GM12875 (cell line): Measurements from ENCODE around the gene EZR.

Experiments
- H3K4me3 ChIP-seq: one replicate; pipeline ENCODE4 v1.5.1; 2011; ENCODE audit warnings: low read depth, low read length, control low read depth
- TF ChIP-seq, protein P1 (sequence below): IDR thresholded peaks from 2 replicates; pipeline ENCODE4 v1.5.1; 2011; ENCODE audit warnings: low read depth, mild to moderate bottlenecking, control low read depth, inconsistent platforms, low read length, moderate library complexity, borderline replicate concordance; ENCODE audit not compliant: insufficient read depth

Gene EZR

DNA sequence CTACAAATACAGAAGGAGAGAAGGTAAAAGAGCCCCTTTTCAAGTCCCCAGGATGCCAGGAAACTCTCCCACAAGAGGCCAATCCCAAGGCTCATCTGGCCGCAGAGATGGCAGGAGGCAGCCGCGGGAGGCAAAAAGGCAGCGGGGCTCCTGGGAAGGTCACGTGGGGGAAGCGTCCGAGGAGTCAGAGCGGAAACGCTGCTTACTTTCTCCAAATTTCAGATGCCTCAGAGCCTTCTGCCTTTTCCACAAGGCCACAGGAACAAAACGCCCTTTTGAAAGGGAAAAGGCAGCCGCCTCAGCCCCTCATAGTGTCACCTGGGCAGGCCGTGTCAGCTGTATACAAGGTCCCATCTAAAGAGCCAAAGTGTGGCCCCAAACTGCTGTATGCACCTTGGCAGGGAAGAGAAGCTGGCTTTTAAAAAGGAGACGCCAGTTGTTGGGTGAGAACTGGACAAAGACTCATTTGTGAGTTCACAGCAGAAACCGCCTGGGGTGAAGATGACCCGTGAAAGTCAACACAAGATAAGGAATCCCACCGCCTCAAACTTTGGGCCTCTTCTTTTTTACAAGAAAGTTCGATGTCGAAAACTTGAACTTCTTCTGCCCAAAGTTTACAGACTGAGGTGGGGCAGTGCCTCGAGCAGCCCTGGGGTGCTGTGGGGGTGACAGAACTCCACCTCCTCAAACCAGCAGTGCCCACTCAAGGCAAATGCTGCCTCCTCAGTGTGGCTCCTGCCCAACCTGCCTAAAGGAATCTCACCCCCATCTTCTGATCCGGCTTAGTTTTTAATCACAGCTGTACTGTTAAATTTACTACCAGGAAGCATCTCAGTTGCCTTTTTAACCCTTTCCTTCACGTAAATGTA, 45.4 kb downstream of the EZR start:
- H3K4me3 ChIP-seq, result no peak overlapping the region
- TF ChIP-seq, protein P1, sequence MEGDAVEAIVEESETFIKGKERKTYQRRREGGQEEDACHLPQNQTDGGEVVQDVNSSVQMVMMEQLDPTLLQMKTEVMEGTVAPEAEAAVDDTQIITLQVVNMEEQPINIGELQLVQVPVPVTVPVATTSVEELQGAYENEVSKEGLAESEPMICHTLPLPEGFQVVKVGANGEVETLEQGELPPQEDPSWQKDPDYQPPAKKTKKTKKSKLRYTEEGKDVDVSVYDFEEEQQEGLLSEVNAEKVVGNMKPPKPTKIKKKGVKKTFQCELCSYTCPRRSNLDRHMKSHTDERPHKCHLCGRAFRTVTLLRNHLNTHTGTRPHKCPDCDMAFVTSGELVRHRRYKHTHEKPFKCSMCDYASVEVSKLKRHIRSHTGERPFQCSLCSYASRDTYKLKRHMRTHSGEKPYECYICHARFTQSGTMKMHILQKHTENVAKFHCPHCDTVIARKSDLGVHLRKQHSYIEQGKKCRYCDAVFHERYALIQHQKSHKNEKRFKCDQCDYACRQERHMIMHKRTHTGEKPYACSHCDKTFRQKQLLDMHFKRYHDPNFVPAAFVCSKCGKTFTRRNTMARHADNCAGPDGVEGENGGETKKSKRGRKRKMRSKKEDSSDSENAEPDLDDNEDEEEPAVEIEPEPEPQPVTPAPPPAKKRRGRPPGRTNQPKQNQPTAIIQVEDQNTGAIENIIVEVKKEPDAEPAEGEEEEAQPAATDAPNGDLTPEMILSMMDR, result no peak

DNA sequence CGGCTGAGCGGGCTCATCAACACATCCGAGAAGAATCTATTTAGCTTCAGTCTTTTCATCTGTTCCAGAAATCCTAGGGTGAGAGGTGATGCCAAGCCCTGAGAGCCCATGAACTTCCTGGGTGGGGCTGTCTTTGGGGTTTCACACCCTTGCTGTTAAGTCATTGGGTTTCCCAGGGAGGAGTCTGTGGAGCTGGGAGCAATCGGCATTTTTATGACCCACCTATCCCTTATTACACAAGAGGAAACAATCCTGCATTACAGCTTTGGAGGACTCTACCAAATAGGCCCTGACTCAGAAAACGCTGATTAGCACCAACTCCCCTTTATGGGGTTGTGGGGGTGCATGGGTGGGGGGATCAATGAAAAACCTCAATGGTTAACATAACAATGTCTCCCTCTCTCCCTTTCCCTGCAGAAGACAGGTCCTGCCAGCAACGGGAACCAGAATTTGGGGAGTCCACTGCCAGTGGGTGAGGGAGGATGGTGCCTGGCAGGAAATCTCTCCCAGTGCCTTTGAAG, 46.3 kb downstream of the EZR start:
- TF ChIP-seq, protein P1, result no peak
- H3K4me3 ChIP-seq, result no peak overlapping the region

DNA sequence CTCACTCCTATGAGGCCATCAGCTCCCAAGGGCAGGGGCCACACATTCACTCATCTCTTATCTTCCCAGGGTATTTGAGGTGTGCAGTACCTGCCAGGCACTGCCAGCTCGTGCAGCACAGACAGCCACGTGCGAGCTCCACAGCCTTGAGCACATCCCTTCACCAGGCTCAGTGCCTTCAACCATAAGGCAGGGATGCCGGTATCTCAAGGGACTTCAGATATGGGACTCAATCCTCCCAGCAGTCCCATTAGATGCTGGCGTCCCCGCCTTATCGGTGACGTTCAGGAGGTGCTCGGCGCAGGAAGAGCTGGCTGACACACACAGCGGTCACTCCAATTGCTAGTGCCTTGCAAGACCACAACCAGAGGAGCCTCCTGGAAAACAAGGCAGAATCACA, 47.0 kb downstream of the EZR start:
- H3K4me3 ChIP-seq, result no peak overlapping the region
- TF ChIP-seq, protein P1, result no peak

DNA sequence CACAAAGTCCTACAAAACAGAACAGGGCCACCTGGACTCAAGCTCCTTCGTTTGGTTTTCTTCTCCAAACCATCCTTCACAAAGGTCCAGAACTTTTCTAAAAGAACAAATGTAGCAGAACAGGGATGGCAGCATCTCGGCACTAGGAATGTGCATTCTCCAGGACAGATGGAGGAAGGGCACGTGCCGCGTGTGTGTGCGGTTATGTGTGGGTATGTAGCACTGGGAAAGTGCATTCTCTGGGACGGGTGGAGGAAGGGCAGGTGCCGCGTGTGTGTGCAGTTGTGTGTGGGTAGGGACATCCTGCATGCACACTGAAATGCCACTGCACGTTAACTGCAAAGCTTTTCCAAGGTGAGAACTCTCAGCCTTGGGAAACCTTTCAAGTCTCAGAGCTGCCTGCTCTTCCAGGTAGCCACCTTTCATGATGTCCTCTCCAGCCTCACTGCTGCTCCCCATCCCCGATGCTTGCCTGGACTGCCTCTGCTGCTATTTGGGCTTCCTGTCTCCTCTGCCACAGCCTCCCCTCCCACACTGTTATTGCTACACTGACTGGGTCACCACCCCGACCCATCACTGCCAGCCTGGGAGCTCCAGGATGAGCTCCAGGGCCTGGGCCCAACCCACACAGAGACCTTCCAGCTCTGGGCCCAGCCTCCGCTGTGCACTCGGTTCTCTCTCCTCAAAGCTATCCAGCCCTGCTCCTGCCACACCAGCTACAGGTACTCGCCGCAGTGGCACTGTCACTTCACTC, 47.6 kb downstream of the EZR start:
- TF ChIP-seq, protein P1, result no peak

DNA sequence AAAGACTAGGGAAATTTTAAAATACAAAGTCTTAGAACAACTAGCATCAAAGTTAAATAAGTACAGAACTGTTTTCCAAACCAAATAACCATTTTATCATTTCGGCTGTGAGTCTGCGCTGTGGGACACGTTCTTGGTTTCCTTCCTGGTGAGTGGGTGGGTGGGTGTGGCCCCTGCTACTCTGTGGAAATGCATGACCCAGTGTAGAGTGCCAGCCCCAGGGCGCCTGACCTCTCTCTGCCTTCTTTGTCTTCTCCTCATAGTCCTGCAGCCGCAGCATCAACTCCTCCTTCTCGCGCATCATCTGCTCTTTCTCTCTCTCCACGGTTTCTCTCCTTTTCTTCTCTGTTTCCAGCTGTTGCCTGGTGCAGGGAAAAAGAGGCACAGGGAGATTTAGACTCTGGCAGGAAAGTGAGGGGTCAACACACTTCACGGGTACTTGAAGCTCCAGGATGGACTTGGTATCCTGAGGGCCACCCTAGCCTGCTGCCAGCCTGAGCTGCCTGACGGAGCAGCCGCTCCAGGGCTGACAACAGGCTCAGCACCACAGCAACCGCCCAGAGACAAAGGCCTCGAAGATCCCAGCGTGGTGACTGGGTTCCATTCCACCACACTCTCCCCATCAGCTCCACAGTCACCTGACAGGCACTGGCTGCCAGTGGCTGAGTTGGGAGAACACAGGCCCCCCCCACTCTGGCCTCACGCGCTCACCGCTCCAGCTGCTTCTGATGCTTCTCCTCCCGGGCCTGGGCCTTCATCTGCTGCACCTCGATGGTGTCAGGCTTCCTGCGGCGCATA, 48.4 kb downstream of the EZR start:
- TF ChIP-seq, protein P1, result no peak
- H3K4me3 ChIP-seq, result no peak overlapping the region

More for the DNA sequence above, 47.6 kb downstream of the EZR start:
- H3K4me3 ChIP-seq, result no peak overlapping the region

DNA sequence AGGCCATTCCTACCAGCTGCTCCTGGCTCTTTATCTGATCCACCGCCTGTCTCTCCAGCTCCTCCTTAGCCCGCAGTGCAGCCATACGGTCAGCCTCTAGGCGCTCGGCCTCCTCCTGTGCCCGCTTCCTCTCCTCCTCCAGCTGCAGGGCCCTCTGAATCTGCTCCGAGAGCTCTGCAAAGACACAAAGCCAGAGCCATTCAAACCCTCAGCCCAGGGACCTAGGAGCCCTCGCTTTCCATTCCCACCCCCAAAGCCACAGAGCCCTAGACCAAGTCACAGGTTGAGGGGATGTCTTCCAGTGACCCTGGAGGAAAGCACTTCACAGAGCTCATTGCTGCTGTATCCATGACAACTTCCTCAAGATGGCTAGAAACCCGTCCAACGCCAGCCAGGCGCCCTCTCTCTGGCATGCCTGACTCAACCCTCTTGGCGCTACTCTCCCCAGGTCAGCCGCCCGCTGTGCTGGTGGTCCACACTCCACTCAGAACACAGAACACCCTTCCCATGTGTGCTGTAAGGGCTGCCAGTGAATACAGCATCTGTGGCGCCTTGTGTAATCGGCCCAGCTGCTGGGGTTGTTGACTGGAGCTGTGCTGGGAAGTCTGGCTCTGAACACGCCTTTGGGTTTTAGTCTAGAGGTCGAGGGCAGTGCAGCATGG, 49.3 kb downstream of the EZR start:
- H3K4me3 ChIP-seq, result no peak overlapping the region

More for the DNA sequence above, 49.3 kb downstream of the EZR start:
- TF ChIP-seq, protein P1, result no peak
